HG03066 (cell line): ENCODE measurements around the gene SNW1.
"Not testable (repeated sequence)": the region's sequence is repeated elsewhere in the genome, so short reads cannot be mapped to it uniquely, and the experiment has no call there.

Experiments
- ATAC-seq: cut with Tn5 transposase; IDR thresholded peaks from one replicate; pipeline ENCODE4 v1.9.1; 2021; ENCODE audit warnings: low read depth; ENCODE audit not compliant: unreplicated experiment

The SNW1 gene

GRCh38 chr14:77752799-77753516, 8.0 kb downstream of the SNW1 start:
- no peak for ATAC-seq

- ATAC-seq = no peak
Observed at GRCh38 chr14:77752266-77752665, 8.7 kb downstream of the SNW1 start.

DNA sequence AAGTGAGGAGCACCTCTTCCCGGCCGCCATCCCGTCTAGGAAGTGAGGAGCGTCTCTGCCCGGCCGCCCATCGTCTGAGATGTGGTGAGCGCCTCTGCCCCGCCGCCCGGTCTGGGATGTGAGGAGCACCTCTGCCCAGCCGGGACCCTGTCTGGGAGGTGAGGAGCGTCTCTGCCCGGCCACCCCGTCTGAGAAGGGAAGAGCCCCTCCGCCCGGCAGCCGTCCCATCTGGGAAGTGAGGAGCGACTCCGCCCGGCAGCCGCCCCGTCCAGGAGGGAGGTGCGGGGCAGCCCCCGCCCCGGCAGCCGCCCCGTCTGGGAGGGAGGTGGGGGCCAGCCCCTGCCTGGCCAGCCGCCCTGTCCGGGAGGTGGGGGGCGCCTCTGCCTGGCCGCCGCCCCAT, 13.5 kb downstream of the SNW1 start:
- not testable (repeated sequence) for ATAC-seq

DNA sequence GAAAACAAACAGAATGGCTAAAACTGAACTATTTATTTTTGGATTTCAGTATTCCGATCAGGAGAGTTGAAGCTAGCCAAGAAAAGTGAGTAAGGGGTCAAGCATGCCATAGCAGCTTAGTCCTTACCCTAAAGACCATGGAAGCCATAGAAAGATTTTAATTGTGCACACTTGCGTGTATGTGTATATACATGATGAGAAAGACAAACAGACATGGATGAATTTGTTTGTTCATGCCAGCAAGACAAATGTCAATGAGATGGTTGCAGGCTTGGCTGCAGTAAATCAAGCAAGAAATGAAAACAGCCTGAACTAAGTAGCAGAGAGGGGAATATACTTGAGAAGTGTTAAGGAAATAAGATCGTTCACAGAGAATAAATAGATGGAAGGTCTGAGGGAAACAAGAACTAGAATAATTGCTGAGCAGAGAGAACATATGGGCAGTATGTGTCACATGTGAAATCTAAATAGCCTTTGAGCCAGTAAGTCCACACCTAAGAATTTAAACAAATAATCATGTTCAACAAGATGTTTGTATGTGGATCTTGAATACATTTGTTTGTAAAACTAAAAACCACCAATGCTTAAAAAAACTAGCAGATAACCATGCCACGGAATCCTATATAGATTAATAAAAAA, 14.8 kb downstream of the SNW1 start:
- no peak for ATAC-seq

DNA sequence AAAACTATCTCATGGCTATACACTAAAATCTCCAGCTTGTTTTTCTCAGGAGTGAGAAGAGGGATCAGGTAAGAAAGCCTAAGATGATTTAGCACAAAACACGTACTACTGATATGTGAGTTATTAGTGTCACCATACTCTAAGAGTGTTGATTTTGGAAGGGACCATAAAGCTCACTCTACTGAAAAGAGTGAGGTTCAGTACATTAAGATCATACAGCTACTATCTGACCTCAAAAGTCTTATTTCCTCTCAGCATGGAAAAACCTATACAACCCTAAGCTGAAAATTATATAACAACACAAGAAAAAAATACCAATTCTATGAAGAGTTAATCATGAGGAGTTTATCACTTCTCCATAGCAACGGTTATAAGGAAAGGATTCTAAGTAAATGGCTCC, 19.5 kb downstream of the SNW1 start:
- no peak for ATAC-seq

- no peak for ATAC-seq
Observed at GRCh38 chr14:77738559-77739250, 22.3 kb downstream of the SNW1 start.

- ATAC-seq = no peak
Observed at GRCh38 chr14:77730976-77731497, 29.9 kb downstream of the SNW1 start.

DNA sequence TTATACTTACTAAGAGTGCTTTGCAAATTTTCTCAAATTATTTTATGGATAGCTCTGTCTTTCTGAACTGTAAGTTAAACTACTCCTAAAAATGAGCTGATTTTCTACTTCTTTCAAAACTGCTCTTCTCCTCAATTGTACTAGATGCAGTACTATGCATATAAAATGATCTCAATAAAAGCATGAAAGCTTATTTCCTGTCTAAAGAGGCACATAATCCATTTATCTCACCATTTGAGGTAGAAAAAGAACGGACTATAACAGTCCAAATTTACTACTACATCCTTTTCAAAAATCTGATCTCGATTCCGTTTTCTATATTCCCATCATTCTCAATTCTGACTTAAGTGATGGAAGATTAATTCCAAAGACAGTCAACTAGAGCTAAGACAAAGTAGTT, 38.7 kb downstream of the SNW1 start:
- no peak for ATAC-seq

DNA sequence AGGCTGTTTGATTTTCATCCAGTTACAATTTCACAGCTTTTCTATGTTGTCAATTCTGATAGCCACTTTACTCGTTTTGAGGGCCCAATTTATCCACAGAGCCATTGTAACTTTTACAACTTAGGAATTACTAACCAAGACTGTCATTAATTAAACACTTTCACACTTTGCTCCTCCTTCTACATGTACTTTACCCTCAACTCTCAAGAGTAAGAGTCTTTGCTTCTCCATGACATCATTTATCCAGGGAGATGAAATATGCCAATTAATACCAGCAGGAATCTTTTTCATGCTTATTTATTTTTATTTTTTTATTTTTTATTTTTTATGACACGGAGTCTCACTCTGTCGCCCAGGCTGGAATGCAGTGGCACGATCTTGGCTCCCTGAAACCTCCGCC, 39.5 kb downstream of the SNW1 start:
- no peak for ATAC-seq

DNA sequence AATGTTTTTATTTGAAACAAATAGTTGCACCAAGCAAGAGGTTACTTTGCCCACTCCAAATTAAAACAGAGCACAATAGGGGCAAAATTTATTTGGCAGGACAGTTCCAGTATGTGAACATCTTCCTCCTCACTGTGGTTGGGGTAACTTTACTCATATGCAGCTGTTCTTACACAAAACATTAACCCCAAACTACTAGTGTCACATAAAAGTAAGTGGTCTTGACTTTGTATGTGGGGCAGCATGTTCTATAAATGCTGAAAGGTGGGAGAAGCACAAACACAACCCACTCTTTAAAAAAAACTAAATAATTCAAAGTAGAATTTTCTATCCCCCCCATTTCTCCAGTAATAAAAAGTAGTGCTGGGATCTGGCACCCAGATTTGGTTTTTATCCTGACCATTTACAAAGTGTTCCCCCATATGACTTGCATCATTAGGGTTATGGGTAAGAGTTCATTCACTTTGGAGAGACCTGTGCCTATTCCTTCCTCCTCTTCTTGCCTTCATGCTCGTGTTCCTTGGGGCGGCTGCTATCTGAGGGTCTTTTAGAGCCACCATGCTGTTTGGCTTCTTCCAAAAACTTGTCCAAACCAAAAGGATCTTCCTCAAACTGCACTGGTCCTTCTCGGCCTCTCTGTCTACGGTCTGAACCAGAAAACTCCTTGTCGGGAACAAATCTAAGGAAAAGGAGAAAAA, 43.2 kb downstream of the SNW1 start:
- no peak for ATAC-seq

- no peak for ATAC-seq
Observed at GRCh38 chr14:77714926-77715325, 46.0 kb downstream of the SNW1 start.

DNA sequence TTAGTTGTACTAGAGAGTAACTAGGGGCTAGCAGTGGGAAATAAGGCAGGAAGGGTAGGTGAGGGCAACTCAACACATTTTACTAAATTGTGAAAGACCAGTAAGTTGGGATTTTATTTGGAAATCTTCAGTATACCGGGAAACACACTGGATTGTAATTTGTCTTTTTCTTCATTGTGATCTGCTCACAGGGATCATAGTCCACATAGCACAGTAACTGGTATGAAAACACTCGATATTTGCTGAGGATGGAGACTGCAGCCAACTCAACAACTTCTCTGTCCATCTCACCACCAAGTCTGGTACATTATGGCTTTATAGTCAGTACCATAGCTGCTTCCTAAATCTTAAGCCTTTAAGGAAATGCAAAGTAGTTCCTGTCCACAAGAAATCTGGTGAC, 50.6 kb downstream of the SNW1 start:
- no peak for ATAC-seq

- no peak for ATAC-seq
Observed at GRCh38 chr14:77709412-77709811, 51.5 kb downstream of the SNW1 start.

DNA sequence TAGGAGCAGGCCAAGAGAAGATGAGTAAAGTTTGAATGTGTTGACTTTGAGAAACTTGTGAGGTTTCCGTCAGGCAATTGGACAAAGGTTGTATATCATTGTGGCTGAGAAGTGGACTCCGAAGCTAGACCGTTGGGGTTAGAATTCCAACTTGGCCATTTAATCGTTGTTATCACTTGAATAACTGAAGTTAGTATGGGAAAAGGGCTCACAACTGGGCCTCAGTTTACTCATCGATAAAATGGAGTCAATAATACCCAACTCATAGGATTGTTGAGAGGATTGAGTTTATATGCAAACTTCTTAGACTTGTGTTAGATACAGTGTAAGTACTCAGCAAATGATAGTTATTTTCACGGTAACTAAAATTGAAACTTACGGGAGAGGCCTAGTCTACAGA, 52.2 kb downstream of the SNW1 start:
- ATAC-seq = no peak

GRCh38 chr14:77707724-77708408, 53.1 kb downstream of the SNW1 start, which contains the start of the genes ALKBH1 and SLIRP:
ALKBH1 (minus strand) TSS chr14:77708023; CDS start chr14:77708004, 19 bp downstream.
SLIRP (plus strand) TSS chr14:77708103; CDS start chr14:77708112, 9 bp downstream.
- peak; percentile 97 for ATAC-seq

GRCh38 chr14:77707355-77707723, 53.6 kb downstream of the SNW1 start:
- ATAC-seq = peak; percentile 27

DNA sequence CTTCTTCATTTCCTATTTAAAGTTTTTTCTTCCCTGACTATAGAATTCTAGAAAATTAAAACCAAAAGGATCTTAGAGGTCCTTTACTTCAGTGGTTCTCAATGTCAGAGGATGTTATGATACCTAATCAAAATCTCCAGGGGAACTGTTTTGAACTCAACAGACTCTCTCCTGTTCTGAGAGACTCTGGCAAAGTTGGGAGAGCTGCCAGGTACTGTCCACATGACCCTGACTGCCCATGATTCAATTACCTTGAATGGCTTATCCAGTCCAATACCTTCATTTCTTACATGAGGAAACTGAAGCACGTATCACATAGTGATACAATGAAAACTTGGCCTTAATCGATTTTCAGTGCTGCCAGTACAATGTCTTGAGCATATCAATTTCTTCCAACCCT, 69.7 kb downstream of the SNW1 start:
- ATAC-seq = no peak

DNA sequence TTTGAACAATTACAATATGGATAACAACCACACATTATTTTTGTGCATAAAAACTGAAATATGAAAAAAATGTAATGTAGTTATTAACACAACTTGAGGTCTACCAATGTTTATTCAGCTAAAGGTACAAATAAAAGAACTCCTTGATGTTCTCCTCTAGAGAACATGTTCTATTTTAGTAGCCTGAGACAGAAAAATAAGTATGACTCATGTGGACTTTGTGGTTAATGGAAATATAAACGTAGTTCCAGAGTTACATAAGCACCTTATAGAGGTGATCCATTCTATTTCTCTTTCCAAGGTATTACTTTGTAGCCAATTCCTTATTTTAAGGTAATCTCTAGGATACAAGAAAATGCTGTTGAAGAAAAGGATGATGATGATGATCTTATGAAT, 78.8 kb downstream of the SNW1 start:
- no peak for ATAC-seq

- no peak for ATAC-seq
Observed at GRCh38 chr14:77681196-77682157, 79.5 kb downstream of the SNW1 start.
